Measurements from ENCODE around the gene AHDC1. TPM values are rescaled to one million over a fixed set of nuclear protein-coding genes. Genes with fewer than 3 reads are reported as not detected.

The AHDC1 gene
- total and polyA plus RNA-seq, 2 donors (not counting 3 experiments of a cell fraction or from before 2014, with no cell fraction given) = 7.0 to 32.1 TPM

GRCh38 chr1:27601321-27601770, 2.6 kb downstream of the AHDC1 start:
- peak overlapping the region in 2 of 3 experiments; percentile 17 to 97 for H3K4me3 ChIP-seq (replicated peaks in 1 of 3; ENCODE audit: insufficient read depth in 1 of 3, low read depth in 1 of 3, low read length in 3 of 3)
- peaks cover 23% of the 10 kb centered on the region for H3K4me1 ChIP-seq (ENCODE audit: control insufficient read depth, extremely low read depth, insufficient read depth, low read length)
- ChIA-PET POLR2A (interaction anchor here (0.8 to 2.2 kb wide), 2 partner anchors 44 to 111 kb away, joined by 6 to 15 read pairs; partner anchors contain the start of gene WASF2), CTCF (interaction anchor here (0.9 to 12.3 kb wide), 10 partner anchors 11 to 206 kb away, joined by 3 to 455 read pairs (median 9); no protein-coding TSS in a partner anchor)
- H3K9me1 ChIP-seq (replicated peaks; ENCODE audit: control insufficient read depth, extremely low read depth, insufficient read depth, low read length) = no peaks in the 10 kb centered on the region
- no peak for TF ChIP-seq EZH2 (IDR thresholded peaks at IDR 0.05; ENCODE audit: borderline replicate concordance, low read depth, low read length, severe bottlenecking)
- TF ChIP-seq, protein P1, sequence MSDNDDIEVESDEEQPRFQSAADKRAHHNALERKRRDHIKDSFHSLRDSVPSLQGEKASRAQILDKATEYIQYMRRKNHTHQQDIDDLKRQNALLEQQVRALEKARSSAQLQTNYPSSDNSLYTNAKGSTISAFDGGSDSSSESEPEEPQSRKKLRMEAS (IDR thresholded peaks at IDR 0.05; ENCODE audit: insufficient read depth, insufficient read length) = no peak
- no peak for TF ChIP-seq JUN (IDR thresholded peaks at IDR 0.05; ENCODE audit: borderline replicate concordance, insufficient read depth, insufficient read length, low read depth)
- no peak for TF ChIP-seq FOS (IDR thresholded peaks at IDR 0.05; ENCODE audit: borderline replicate concordance, insufficient read depth, low read length)
- TF ChIP-seq POLR2A (IDR thresholded peaks at IDR 0.05; ENCODE audit: low read depth, low read length) = no peak
- TF ChIP-seq CTCF (IDR thresholded peaks at IDR 0.05; ENCODE audit: extremely low read depth in 1 of 2, insufficient read depth in 1 of 2, low read depth in 1 of 2, low read length in 2 of 2) = no peak
- no peak for TF ChIP-seq POLR2AphosphoS5 (IDR thresholded peaks at IDR 0.05; ENCODE audit: insufficient read depth, low read depth, low read length)
- no peak for TF ChIP-seq MYC (IDR thresholded peaks at IDR 0.05; ENCODE audit: low read depth, low read length)
- no peak for TF ChIP-seq GATA2 (IDR thresholded peaks at IDR 0.05; ENCODE audit: insufficient read depth, insufficient read length, low read depth, low read length)
- dilution Hi-C loops (cut with MboI; ENCODE audit: extremely low pct_ligation_motif_present, low sequenced_read_pairs) = no loop called here
- no peak overlapping the region for H3K9ac ChIP-seq (replicated peaks; ENCODE audit: extremely low read depth, insufficient read depth, low read length)
- peaks cover 19% of the 10 kb centered on the region for H3K79me2 ChIP-seq (ENCODE audit: control insufficient read depth, insufficient read depth, low read length)
- H3K4me2 ChIP-seq (ENCODE audit: insufficient read depth, low read length) = peak overlapping the region; percentile 66
- intact Hi-C loops (cut with micrococcal nuclease) = no loop called here
- no peaks in the 10 kb centered on the region for H3K27me3 ChIP-seq (ENCODE audit: control insufficient read depth in 2 of 2, insufficient read depth in 2 of 2, low read length in 2 of 2)
- FAIRE-seq (no peak), DNase-seq (ENCODE audit: low read depth, low spot score) (no peak)
- H3K27ac ChIP-seq (ENCODE audit: insufficient read depth, low read depth, low read length) = no peak overlapping the region
- TSS peak; percentile 19 for BruUV-seq (replicated peaks)
- no peaks in the 10 kb centered on the region for H4K20me1 ChIP-seq (replicated peaks; ENCODE audit: control insufficient read depth, extremely low read depth, insufficient read depth, low read length)
- no peak overlapping the region for H2AFZ ChIP-seq (ENCODE audit: low read depth, low read length)
- H3K9me3 ChIP-seq (replicated peaks; ENCODE audit: control insufficient read depth, insufficient read depth, low read length) = no peaks in the 10 kb centered on the region
- peaks cover 0 to 2% of the 10 kb centered on the region in 2 experiments for H3K36me3 ChIP-seq (ENCODE audit: control insufficient read depth in 2 of 2, extremely low read depth in 1 of 2, insufficient read depth in 2 of 2, low read length in 2 of 2)
